Astrocyte (in vitro differentiated cells and primary cell): ENCODE measurements around the gene ALKBH4. TPM values are rescaled to one million over a fixed set of nuclear protein-coding genes. Genes with fewer than 3 reads are reported as not detected.

ENCODE experiments used
- DNase-seq: peaks from one replicate; pipeline ENCODE4 v3.0.0-alpha.2; 2010; ENCODE audit warnings: low read depth
- FAIRE-seq: peaks from 2 replicates; lab custom pipeline; 2011; peaks lifted over from hg19 to GRCh38; lab: Jason Lieb, UNC
- H2AFZ ChIP-seq: 2 replicates; pipeline ENCODE4 v1.6.0; 2012; ENCODE audit warnings: low read depth, low read length, inconsistent platforms
- H3K27ac ChIP-seq: 2 replicates; pipeline ENCODE4 v1.5.1; 2011; ENCODE audit warnings: low read depth, low read length, inconsistent platforms
- H3K27me3 ChIP-seq: 2 replicates; pipeline ENCODE4 v1.6.0; 2011; ENCODE audit warnings: low read length, inconsistent platforms; ENCODE audit not compliant: insufficient read depth
- H3K36me3 ChIP-seq: 2 replicates; pipeline ENCODE4 v1.5.1; 2011; ENCODE audit warnings: low read length, inconsistent platforms; ENCODE audit not compliant: insufficient read depth
- H3K4me1 ChIP-seq: 2 replicates; pipeline ENCODE4 v1.5.1; 2011; ENCODE audit warnings: low read length, inconsistent platforms; ENCODE audit not compliant: insufficient read depth
- H3K4me2 ChIP-seq: 2 replicates; pipeline ENCODE4 v1.6.0; 2012; ENCODE audit warnings: low read length, inconsistent platforms
- H3K4me3 ChIP-seq: 2 replicates; pipeline ENCODE4 v1.5.1; 2011; ENCODE audit warnings: low read depth, mild to moderate bottlenecking, low read length, inconsistent platforms; ENCODE audit not compliant: insufficient read depth
- H3K79me2 ChIP-seq: 2 replicates; pipeline ENCODE4 v1.6.0; 2012; ENCODE audit warnings: mild to moderate bottlenecking, low read length, inconsistent platforms; ENCODE audit not compliant: insufficient read depth
- H3K9ac ChIP-seq: 2 replicates; pipeline ENCODE4 v1.6.0; 2012; ENCODE audit warnings: mild to moderate bottlenecking, low read length, inconsistent platforms
- H3K9me3 ChIP-seq: 2 replicates; pipeline ENCODE4 v1.5.1; 2012; ENCODE audit warnings: low read depth, mild to moderate bottlenecking, low read length, inconsistent platforms; ENCODE audit not compliant: insufficient read depth
- H4K20me1 ChIP-seq: 2 replicates; pipeline ENCODE4 v1.6.0; 2012; ENCODE audit warnings: low read length, inconsistent platforms; ENCODE audit not compliant: insufficient read depth
- H3K27ac Mint-ChIP-seq: one replicate; pipeline ENCODE4 v1.8.0; 2021; ENCODE audit warnings: mild to moderate bottlenecking, mixed read lengths; ENCODE audit not compliant: unreplicated experiment
- H3K27me3 Mint-ChIP-seq: one replicate; pipeline ENCODE4 v1.8.0; 2021; ENCODE audit warnings: low read depth, mixed read lengths; ENCODE audit not compliant: unreplicated experiment
- H3K36me3 Mint-ChIP-seq: one replicate; pipeline ENCODE4 v1.8.0; 2021; ENCODE audit warnings: low read depth, mixed read lengths; ENCODE audit not compliant: unreplicated experiment
- H3K4me1 Mint-ChIP-seq: one replicate; pipeline ENCODE4 v1.8.0; 2021; ENCODE audit warnings: low read depth, mixed read lengths; ENCODE audit not compliant: unreplicated experiment
- H3K4me3 Mint-ChIP-seq: one replicate; pipeline ENCODE4 v1.8.0; 2021; ENCODE audit warnings: mild to moderate bottlenecking, moderate library complexity, mixed read lengths; ENCODE audit not compliant: unreplicated experiment
- H3K9me3 Mint-ChIP-seq: one replicate; pipeline ENCODE4 v1.8.0; 2021; ENCODE audit warnings: mild to moderate bottlenecking, mixed read lengths; ENCODE audit not compliant: unreplicated experiment
- EZH2 ChIP-seq: IDR thresholded peaks from 2 replicates; pipeline ENCODE4 v1.6.1; 2012; ENCODE audit warnings: mild to moderate bottlenecking, low read length, inconsistent platforms; ENCODE audit not compliant: insufficient read depth
- total RNA-seq: library from RNA; stranded (reverse); gene quantifications from 2 replicates; pipeline ENCODE4 v1.2.1, GENCODE V29; 2021
- TF ChIP-seq, protein P1 (sequence below): IDR thresholded peaks from 2 replicates; pipeline ENCODE4 v1.5.1; 2011; ENCODE audit warnings: low read depth, mild to moderate bottlenecking, inconsistent platforms, low read length, moderate library complexity; ENCODE audit not compliant: insufficient read depth

Gene ALKBH4
- total RNA-seq, 1 donor from 2014 or later: 8.7 TPM

DNA sequence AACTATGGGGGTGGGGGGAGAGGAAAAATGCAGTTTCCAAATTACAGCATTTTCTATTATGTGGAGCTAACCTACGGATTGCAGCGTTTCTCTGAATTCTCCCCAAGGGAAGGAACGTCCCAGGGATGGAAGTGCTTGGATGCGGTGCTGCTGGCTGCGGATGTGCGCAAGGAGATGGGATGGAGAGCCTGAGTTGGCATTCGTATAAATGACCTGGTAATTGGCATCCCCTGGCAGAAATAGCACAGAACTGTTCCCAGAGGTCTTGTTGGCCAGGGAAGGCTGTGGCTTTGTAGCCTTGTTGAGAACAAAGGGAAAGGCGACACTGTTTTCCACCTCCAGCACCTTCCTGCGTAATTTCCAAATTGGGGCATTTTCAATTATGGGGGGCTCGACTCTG is 28.5 kb downstream of the ALKBH4 start:
- peaks cover 22% of the 10 kb centered on the region for H3K79me2 ChIP-seq
- no peaks in the 10 kb centered on the region for H3K27me3 Mint-ChIP-seq
- peaks cover 11% of the 10 kb centered on the region for H3K36me3 Mint-ChIP-seq
- H2AFZ ChIP-seq: no peak overlapping the region
- no peak for FAIRE-seq
- peak overlapping the region; percentile 6 for H3K4me3 Mint-ChIP-seq
- no peak overlapping the region for H3K4me2 ChIP-seq
- peaks cover 4% of the 10 kb centered on the region for H4K20me1 ChIP-seq
- no peak overlapping the region for H3K9ac ChIP-seq
- no peaks in the 10 kb centered on the region for H3K36me3 ChIP-seq
- H3K4me3 ChIP-seq: no peak overlapping the region
- no peaks in the 10 kb centered on the region for H3K27me3 ChIP-seq
- TF ChIP-seq EZH2: no peak
- TF ChIP-seq, protein P1, sequence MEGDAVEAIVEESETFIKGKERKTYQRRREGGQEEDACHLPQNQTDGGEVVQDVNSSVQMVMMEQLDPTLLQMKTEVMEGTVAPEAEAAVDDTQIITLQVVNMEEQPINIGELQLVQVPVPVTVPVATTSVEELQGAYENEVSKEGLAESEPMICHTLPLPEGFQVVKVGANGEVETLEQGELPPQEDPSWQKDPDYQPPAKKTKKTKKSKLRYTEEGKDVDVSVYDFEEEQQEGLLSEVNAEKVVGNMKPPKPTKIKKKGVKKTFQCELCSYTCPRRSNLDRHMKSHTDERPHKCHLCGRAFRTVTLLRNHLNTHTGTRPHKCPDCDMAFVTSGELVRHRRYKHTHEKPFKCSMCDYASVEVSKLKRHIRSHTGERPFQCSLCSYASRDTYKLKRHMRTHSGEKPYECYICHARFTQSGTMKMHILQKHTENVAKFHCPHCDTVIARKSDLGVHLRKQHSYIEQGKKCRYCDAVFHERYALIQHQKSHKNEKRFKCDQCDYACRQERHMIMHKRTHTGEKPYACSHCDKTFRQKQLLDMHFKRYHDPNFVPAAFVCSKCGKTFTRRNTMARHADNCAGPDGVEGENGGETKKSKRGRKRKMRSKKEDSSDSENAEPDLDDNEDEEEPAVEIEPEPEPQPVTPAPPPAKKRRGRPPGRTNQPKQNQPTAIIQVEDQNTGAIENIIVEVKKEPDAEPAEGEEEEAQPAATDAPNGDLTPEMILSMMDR: no peak
- no peaks in the 10 kb centered on the region for H3K9me3 ChIP-seq
- H3K4me1 Mint-ChIP-seq: peaks cover 16% of the 10 kb centered on the region
- no peak overlapping the region for H3K27ac ChIP-seq
- no peak overlapping the region for H3K27ac Mint-ChIP-seq
- DNase-seq: no peak
- H3K9me3 Mint-ChIP-seq: no peaks in the 10 kb centered on the region
- H3K4me1 ChIP-seq: peaks cover 20% of the 10 kb centered on the region

DNA sequence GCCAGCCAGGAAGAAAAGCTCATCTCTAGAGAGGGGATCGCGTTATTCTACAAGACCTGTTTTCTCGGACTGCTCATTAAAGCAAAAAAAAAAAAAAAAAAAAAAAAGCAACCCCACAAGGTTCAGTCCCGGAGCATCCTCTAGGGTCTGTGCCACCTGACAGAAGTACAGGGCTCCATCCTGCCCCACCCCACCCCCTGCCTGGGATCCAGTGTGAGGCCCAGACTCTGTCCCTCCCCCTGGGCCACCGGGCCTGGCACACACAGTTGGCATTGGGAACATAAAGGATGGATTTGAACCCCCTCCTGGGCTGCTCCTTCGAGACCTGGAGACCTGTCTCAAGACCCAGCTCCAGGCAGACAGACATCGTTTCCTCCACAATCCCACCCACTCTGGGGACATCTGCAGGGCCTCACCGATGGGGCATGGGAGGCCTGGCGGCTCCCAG is 30.6 kb downstream of the ALKBH4 start:
- Mint-ChIP-seq H3K27ac (peak overlapping the region; percentile 84), H3K36me3 (peaks cover 11% of the 10 kb centered on the region), H3K4me3 (peak overlapping the region; percentile 89), H3K27me3 (no peaks in the 10 kb centered on the region), H3K4me1 (peaks cover 12% of the 10 kb centered on the region), H3K9me3 (no peaks in the 10 kb centered on the region)
- Histone ChIP-seq H3K9ac (peak overlapping the region; percentile 88), H3K4me2 (peak overlapping the region; percentile 96), H3K4me3 (peak overlapping the region; percentile 75), H3K4me1 (peaks cover 8% of the 10 kb centered on the region), H3K27ac (no peak overlapping the region), H4K20me1 (no peaks in the 10 kb centered on the region), H3K9me3 (no peaks in the 10 kb centered on the region), H3K79me2 (peaks cover 22% of the 10 kb centered on the region), H2AFZ (peak overlapping the region; percentile 66), H3K36me3 (no peaks in the 10 kb centered on the region), H3K27me3 (no peaks in the 10 kb centered on the region)
- DNase-seq: no peak
- no peak for FAIRE-seq
- TF ChIP-seq, protein P1: no peak
- TF ChIP-seq EZH2: no peak

DNA sequence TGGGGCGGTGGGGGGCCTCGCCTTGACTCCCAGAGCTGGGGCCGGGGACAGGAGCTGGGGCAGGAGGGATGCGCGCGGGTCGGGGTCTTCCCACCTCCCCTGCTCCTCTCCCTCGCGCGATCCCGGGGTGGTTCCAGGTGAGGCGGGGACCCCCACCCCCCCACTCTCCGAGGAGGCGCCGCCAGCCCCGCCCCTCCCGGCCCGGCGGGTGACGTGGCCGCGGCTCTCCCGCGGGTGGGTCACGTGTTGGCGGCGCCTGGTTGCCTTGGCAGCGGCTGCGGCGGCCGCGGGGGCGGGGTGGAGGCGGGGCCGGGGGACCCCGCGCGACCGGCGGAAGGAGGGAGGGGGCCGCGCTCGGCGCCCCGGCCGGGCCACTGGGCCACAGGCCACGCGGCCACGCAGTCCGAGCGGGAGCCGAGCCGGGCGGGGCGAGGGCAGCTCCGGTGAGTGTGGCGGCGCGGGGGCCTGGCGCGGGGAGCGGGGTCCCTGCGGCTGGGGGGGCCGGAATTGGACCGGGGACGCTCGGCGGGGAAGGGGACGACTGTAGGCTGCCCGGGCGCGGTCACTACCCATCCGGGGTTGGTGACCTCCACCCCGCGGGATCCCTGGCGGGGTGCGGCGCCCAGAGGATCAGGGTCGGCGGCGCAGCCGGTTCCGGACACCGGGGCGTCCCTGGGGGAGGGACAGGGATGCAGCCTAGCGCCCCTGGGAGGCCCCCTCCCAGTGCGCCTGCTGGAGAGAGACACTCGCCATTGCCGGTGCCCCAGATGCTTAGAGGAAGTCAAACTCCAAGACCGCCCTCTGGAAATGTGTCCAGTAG is 31.2 kb downstream of the ALKBH4 start, which contains the start of gene ORAI2:
Gene ORAI2, plus strand, starts transcription at position 357 of the 820 bp plus-strand sequence. CDS start 5,382 bp downstream, outside the sequence.
- H3K4me3 ChIP-seq: peak within 1 kb of the TSS; percentile 75
- H2AFZ ChIP-seq: peak within 1 kb of the TSS; percentile 66
- no peaks in the 10 kb centered on the region for H3K27me3 ChIP-seq
- TF ChIP-seq EZH2: no peak
- TF ChIP-seq, protein P1: no peak
- H3K9me3 Mint-ChIP-seq: no peaks in the 10 kb centered on the region
- peak within 1 kb of the TSS; percentile 85 for H3K27ac Mint-ChIP-seq
- peaks cover 8% of the 10 kb centered on the region for H3K4me1 ChIP-seq
- no peaks in the 10 kb centered on the region for H3K27me3 Mint-ChIP-seq
- H3K36me3 ChIP-seq: no peaks in the 10 kb centered on the region
- peak within 1 kb of the TSS; percentile 89 for H3K4me3 Mint-ChIP-seq
- DNase-seq (peak; percentile 27), FAIRE-seq (no peak)
- peak within 1 kb of the TSS; percentile 96 for H3K4me2 ChIP-seq
- H3K9ac ChIP-seq: peak within 1 kb of the TSS; percentile 88
- no peaks in the 10 kb centered on the region for H4K20me1 ChIP-seq
- peaks cover 12% of the 10 kb centered on the region for H3K4me1 Mint-ChIP-seq
- peaks cover 11% of the 10 kb centered on the region for H3K36me3 Mint-ChIP-seq
- no peaks in the 10 kb centered on the region for H3K9me3 ChIP-seq
- peaks cover 22% of the 10 kb centered on the region for H3K79me2 ChIP-seq
- no peak within 1 kb of the TSS for H3K27ac ChIP-seq
